Raji (cell line): ENCODE data around the gene TMEM79.

Experiments used
- POLR2A ChIP-seq: IDR thresholded peaks from 2 replicates; pipeline ENCODE4 v1.6.1; 2011; ENCODE audit warnings: low read depth, low read length, control low read depth; ENCODE audit not compliant: insufficient read depth

The TMEM79 gene

GRCh38 chr1:156257711-156258110 lies 26.4 kb upstream of the TMEM79 start:
- no peak for TF ChIP-seq POLR2A

- no peak for TF ChIP-seq POLR2A
Measured at GRCh38 chr1:156258859-156259258, 25.3 kb upstream of the TMEM79 start.

GRCh38 chr1:156259805-156260204 lies 24.3 kb upstream of the TMEM79 start:
- TF ChIP-seq POLR2A: no peak

GRCh38 chr1:156260896-156261295 lies 23.2 kb upstream of the TMEM79 start:
- no peak for TF ChIP-seq POLR2A

GRCh38 chr1:156262461-156263287 lies 21.5 kb upstream of the TMEM79 start:
- no peak for TF ChIP-seq POLR2A

GRCh38 chr1:156263288-156263655 lies 20.9 kb upstream of the TMEM79 start:
- TF ChIP-seq POLR2A: no peak

- TF ChIP-seq POLR2A: no peak
Measured at GRCh38 chr1:156266051-156266450, 18.1 kb upstream of the TMEM79 start.

GRCh38 chr1:156268336-156268735 lies 15.8 kb upstream of the TMEM79 start:
- no peak for TF ChIP-seq POLR2A

- no peak for TF ChIP-seq POLR2A
Measured at GRCh38 chr1:156270314-156270713, 13.8 kb upstream of the TMEM79 start.

GRCh38 chr1:156276532-156276931 lies 7.6 kb upstream of the TMEM79 start:
- no peak for TF ChIP-seq POLR2A

- no peak for TF ChIP-seq POLR2A
Measured at GRCh38 chr1:156276966-156277381, 7.2 kb upstream of the TMEM79 start.

GRCh38 chr1:156279837-156280236 lies 4.3 kb upstream of the TMEM79 start:
- TF ChIP-seq POLR2A: no peak

GRCh38 chr1:156281281-156281680 lies 2.8 kb upstream of the TMEM79 start:
- TF ChIP-seq POLR2A: no peak

GRCh38 chr1:156281693-156282478 lies 2.2 kb upstream of the TMEM79 start:
- peak; percentile 59 for TF ChIP-seq POLR2A

- TF ChIP-seq POLR2A: peak; percentile 89
Measured at GRCh38 chr1:156282479-156283222, 1.5 kb upstream of the TMEM79 start, which contains the start of gene SMG5. Gene SMG5 (minus strand): TSS chr1:156282825. CDS start chr1:156282680, 145 bp downstream.
